LoVo (cell line): ENCODE results near the gene DNAJC17.

Source experiments
- DNase-seq: peaks from one replicate; pipeline ENCODE4 v3.0.0-alpha.2; 2016; ENCODE audit warnings: low spot score

DNAJC17 gene

GRCh38 chr15:40737048-40737447 is 70.2 kb downstream of the DNAJC17 start:
- no peak for DNase-seq

DNA sequence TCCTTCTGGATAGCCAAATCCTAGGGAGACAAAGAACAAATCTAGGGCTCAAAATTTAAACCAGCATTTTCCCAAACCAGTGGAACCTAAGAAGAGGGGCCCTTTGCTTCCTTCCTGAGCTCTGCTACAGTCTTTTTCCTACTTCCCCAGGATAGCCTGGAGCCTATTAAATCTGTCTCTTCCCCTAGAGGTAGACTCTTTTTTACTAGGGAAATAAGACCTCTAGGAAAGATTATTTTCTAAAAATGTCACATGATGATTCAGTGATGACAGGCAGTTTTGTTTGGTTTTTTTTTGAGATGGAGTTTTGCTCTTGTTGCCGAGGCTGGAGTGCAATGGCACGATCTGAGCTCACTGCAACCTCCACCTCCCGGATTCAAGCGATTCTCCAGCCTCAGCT is 70.7 kb downstream of the DNAJC17 start:
- no peak for DNase-seq

DNA sequence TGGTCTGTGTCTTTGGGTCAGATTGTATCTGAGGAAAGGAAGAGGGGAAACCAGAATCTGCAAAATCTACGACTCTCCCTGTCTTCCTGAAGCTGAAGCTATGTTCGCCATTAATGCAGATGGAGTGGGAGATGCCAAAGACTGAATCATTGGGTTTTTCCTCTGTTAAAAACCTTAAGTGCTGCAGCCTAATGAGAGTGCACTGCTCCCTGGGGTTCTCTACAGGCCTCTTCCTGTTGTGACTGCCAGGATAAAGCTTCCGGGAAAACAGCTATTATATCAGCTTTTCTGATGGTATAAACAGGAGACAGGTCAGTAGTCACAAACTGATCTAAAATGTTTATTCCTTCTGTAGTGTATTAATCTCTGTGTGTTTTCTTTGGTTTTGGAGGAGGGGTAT is 76.2 kb downstream of the DNAJC17 start:
- DNase-seq: no peak

GRCh38 chr15:40723919-40724318 is 83.4 kb downstream of the DNAJC17 start:
- DNase-seq: no peak

GRCh38 chr15:40722934-40723333 is 84.3 kb downstream of the DNAJC17 start:
- DNase-seq: no peak

- DNase-seq: no peak
Observed at GRCh38 chr15:40722354-40722753, 84.9 kb downstream of the DNAJC17 start.

DNA sequence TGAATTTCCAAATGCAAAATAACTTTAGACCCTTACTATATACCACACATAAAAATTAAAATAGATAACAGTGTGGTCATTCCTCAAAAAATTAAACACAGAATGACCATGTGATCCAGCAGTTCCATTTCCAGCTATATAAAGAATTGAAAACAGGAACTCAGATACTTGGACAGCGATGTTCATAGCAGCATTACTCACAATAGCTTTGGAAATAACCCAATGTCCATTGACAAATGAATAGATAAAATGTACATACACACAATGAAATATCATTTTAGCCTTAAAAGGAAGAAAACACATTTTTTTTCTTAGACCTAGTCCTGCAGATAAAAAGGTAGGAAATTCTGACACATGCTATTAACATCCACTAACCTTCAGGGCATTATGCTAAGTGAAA is 85.6 kb downstream of the DNAJC17 start:
- DNase-seq: no peak

DNA sequence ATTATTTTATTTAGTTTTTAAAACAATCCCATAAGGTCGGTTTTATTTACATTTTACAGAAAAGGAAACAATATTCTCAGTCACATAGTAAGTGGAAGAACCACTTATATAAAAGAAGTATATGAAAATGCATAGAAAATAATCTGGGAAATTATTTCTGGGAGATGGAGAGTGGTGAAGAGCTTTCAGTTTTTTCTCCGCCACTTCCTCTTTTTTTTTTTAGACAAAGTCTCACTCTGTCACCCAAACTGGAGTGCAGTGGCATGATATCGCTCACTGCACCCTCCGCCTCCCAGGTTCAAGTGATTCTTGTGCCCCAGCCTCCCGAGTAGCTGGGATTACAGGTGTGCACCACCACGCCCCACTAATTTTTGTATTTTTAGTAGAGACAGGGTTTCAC is 91.1 kb downstream of the DNAJC17 start:
- DNase-seq: no peak
